Adipocyte (in vitro differentiated cells): Measurements from ENCODE around the gene COX7B2.

Experiments used
- DNase-seq: peaks from one replicate; pipeline ENCODE4 v3.0.0-alpha.2; 2015; ENCODE audit warnings: low read depth
- H3K27me3 ChIP-seq: replicated peaks from 2 replicates; pipeline ENCODE4 v1.7.0; 2013; ENCODE audit warnings: mild to moderate bottlenecking, low read length, moderate library complexity; ENCODE audit not compliant: control insufficient read depth, insufficient read depth
- H3K36me3 ChIP-seq: 2 replicates; pipeline ENCODE4 v1.7.0; 2013; ENCODE audit warnings: low read length, mild to moderate bottlenecking, moderate library complexity; ENCODE audit not compliant: control insufficient read depth, insufficient read depth, severe bottlenecking
- H3K4me1 ChIP-seq: 2 replicates; pipeline ENCODE4 v1.7.0; 2013; ENCODE audit warnings: mild to moderate bottlenecking, low read length, moderate library complexity; ENCODE audit not compliant: control insufficient read depth, insufficient read depth
- H3K4me3 ChIP-seq: 2 replicates; pipeline ENCODE4 v1.7.0; 2013; ENCODE audit warnings: mild to moderate bottlenecking, low read length, moderate library complexity
- H3K9ac ChIP-seq: 2 replicates; pipeline ENCODE4 v1.7.0; 2013; ENCODE audit warnings: mild to moderate bottlenecking, low read length, moderate library complexity
- H3K9me3 ChIP-seq: 2 replicates; pipeline ENCODE4 v1.7.0; 2013; ENCODE audit warnings: mild to moderate bottlenecking, low read length, moderate library complexity; ENCODE audit not compliant: control insufficient read depth

Gene COX7B2

GRCh38 chr4:46937493-46937892 is 28.4 kb upstream of the COX7B2 start:
- no peaks in the 10 kb centered on the region for H3K9me3 ChIP-seq
- DNase-seq: peak; percentile 10
- no peaks in the 10 kb centered on the region for H3K36me3 ChIP-seq
- no peak overlapping the region for H3K9ac ChIP-seq
- H3K4me1 ChIP-seq: no peaks in the 10 kb centered on the region
- H3K27me3 ChIP-seq: peaks cover 17% of the 10 kb centered on the region
- H3K4me3 ChIP-seq: no peak overlapping the region

GRCh38 chr4:46934726-46935125 is 25.7 kb upstream of the COX7B2 start:
- Histone ChIP-seq H3K4me1 (no peaks in the 10 kb centered on the region), H3K4me3 (no peak overlapping the region), H3K9ac (no peak overlapping the region), H3K36me3 (no peaks in the 10 kb centered on the region), H3K9me3 (no peaks in the 10 kb centered on the region), H3K27me3 (peaks cover 19% of the 10 kb centered on the region)
- no peak for DNase-seq

GRCh38 chr4:46933686-46934085 is 24.6 kb upstream of the COX7B2 start:
- no peaks in the 10 kb centered on the region for H3K36me3 ChIP-seq
- H3K4me3 ChIP-seq: no peak overlapping the region
- H3K27me3 ChIP-seq: peaks cover 22% of the 10 kb centered on the region
- no peaks in the 10 kb centered on the region for H3K4me1 ChIP-seq
- no peak for DNase-seq
- no peaks in the 10 kb centered on the region for H3K9me3 ChIP-seq
- no peak overlapping the region for H3K9ac ChIP-seq

GRCh38 chr4:46931981-46932380 is 22.9 kb upstream of the COX7B2 start:
- H3K4me3 ChIP-seq: no peak overlapping the region
- H3K36me3 ChIP-seq: no peaks in the 10 kb centered on the region
- H3K9ac ChIP-seq: no peak overlapping the region
- peaks cover 28% of the 10 kb centered on the region for H3K27me3 ChIP-seq
- no peaks in the 10 kb centered on the region for H3K9me3 ChIP-seq
- peak; percentile 61 for DNase-seq
- no peaks in the 10 kb centered on the region for H3K4me1 ChIP-seq

- no peak for DNase-seq
- Histone ChIP-seq H3K9ac (no peak overlapping the region), H3K36me3 (no peaks in the 10 kb centered on the region), H3K27me3 (peaks cover 28% of the 10 kb centered on the region), H3K4me3 (no peak overlapping the region), H3K4me1 (no peaks in the 10 kb centered on the region), H3K9me3 (no peaks in the 10 kb centered on the region)
Observed at GRCh38 chr4:46930891-46931290, 21.8 kb upstream of the COX7B2 start.

GRCh38 chr4:46927201-46927600 is 18.2 kb upstream of the COX7B2 start:
- peak; percentile 14 for DNase-seq
- Histone ChIP-seq H3K9me3 (no peaks in the 10 kb centered on the region), H3K4me3 (no peak overlapping the region), H3K27me3 (peaks cover 18% of the 10 kb centered on the region), H3K4me1 (no peaks in the 10 kb centered on the region), H3K9ac (no peak overlapping the region), H3K36me3 (no peaks in the 10 kb centered on the region)

GRCh38 chr4:46924789-46925529 is 15.9 kb upstream of the COX7B2 start:
- no peak overlapping the region for H3K4me3 ChIP-seq
- no peaks in the 10 kb centered on the region for H3K36me3 ChIP-seq
- H3K9ac ChIP-seq: no peak overlapping the region
- H3K27me3 ChIP-seq: peaks cover 15% of the 10 kb centered on the region
- no peaks in the 10 kb centered on the region for H3K4me1 ChIP-seq
- no peaks in the 10 kb centered on the region for H3K9me3 ChIP-seq
- DNase-seq: no peak

- Histone ChIP-seq H3K9ac (no peak overlapping the region), H3K9me3 (no peaks in the 10 kb centered on the region), H3K36me3 (no peaks in the 10 kb centered on the region), H3K4me1 (no peaks in the 10 kb centered on the region), H3K4me3 (no peak overlapping the region), H3K27me3 (peaks cover 3% of the 10 kb centered on the region)
- no peak for DNase-seq
Observed at GRCh38 chr4:46922205-46922604, 13.2 kb upstream of the COX7B2 start.

- Histone ChIP-seq H3K4me1 (no peaks in the 10 kb centered on the region), H3K9me3 (no peaks in the 10 kb centered on the region), H3K9ac (no peak overlapping the region), H3K36me3 (no peaks in the 10 kb centered on the region), H3K4me3 (no peak overlapping the region), H3K27me3 (no peaks in the 10 kb centered on the region)
- DNase-seq: no peak
Observed at GRCh38 chr4:46908148-46908547, 897 bp downstream of the COX7B2 start.

- no peaks in the 10 kb centered on the region for H3K36me3 ChIP-seq
- DNase-seq: no peak
- H3K4me1 ChIP-seq: no peaks in the 10 kb centered on the region
- H3K9me3 ChIP-seq: no peaks in the 10 kb centered on the region
- H3K27me3 ChIP-seq: no peaks in the 10 kb centered on the region
- H3K4me3 ChIP-seq: no peak overlapping the region
- H3K9ac ChIP-seq: no peak overlapping the region
Observed at GRCh38 chr4:46900082-46900481, 9.0 kb downstream of the COX7B2 start.

- no peak for DNase-seq
- Histone ChIP-seq H3K36me3 (no peaks in the 10 kb centered on the region), H3K9ac (no peak overlapping the region), H3K27me3 (no peaks in the 10 kb centered on the region), H3K9me3 (no peaks in the 10 kb centered on the region), H3K4me3 (no peak overlapping the region), H3K4me1 (no peaks in the 10 kb centered on the region)
Observed at GRCh38 chr4:46894826-46895225, 14.2 kb downstream of the COX7B2 start.

- Histone ChIP-seq H3K4me1 (no peaks in the 10 kb centered on the region), H3K4me3 (no peak overlapping the region), H3K36me3 (no peaks in the 10 kb centered on the region), H3K9me3 (no peaks in the 10 kb centered on the region), H3K27me3 (no peaks in the 10 kb centered on the region), H3K9ac (no peak overlapping the region)
- DNase-seq: no peak
Observed at GRCh38 chr4:46890056-46890455, 19.0 kb downstream of the COX7B2 start.
